Epithelial cell of proximal tubule (primary cell): Measurements from ENCODE around the gene LGALS4. TPM values are rescaled to one million over a fixed set of nuclear protein-coding genes. Genes with fewer than 3 reads are reported as not detected.

Experiments used
- DNase-seq: peaks from one replicate; pipeline ENCODE4 v3.0.0-alpha.2; 2011; ENCODE audit warnings: low read depth
- H3K4me3 ChIP-seq: 2 replicates; pipeline ENCODE4 v1.5.1; 2011; ENCODE audit warnings: low read depth, mild to moderate bottlenecking, low read length
- total RNA-seq: library from RNA; depleted of rRNA; stranded (reverse); fragments of >200 nt; gene quantifications from 2 replicates; pipeline ENCODE4 v1.2.3, GENCODE V29; 2015
- TF ChIP-seq, protein P1 (sequence below): conservative IDR thresholded peaks from 2 replicates; pipeline ENCODE4 v1.5.1; 2012; ENCODE audit warnings: low read depth, mild to moderate bottlenecking, low read length

The LGALS4 gene
- total RNA-seq, 1 donor from 2014 or later: not detected

- TF ChIP-seq, protein P1, sequence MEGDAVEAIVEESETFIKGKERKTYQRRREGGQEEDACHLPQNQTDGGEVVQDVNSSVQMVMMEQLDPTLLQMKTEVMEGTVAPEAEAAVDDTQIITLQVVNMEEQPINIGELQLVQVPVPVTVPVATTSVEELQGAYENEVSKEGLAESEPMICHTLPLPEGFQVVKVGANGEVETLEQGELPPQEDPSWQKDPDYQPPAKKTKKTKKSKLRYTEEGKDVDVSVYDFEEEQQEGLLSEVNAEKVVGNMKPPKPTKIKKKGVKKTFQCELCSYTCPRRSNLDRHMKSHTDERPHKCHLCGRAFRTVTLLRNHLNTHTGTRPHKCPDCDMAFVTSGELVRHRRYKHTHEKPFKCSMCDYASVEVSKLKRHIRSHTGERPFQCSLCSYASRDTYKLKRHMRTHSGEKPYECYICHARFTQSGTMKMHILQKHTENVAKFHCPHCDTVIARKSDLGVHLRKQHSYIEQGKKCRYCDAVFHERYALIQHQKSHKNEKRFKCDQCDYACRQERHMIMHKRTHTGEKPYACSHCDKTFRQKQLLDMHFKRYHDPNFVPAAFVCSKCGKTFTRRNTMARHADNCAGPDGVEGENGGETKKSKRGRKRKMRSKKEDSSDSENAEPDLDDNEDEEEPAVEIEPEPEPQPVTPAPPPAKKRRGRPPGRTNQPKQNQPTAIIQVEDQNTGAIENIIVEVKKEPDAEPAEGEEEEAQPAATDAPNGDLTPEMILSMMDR: no peak
- no peak for DNase-seq
- no peak overlapping the region for H3K4me3 ChIP-seq
Measured at GRCh38 chr19:38846097-38846496, 33.4 kb upstream of the LGALS4 start.

DNA sequence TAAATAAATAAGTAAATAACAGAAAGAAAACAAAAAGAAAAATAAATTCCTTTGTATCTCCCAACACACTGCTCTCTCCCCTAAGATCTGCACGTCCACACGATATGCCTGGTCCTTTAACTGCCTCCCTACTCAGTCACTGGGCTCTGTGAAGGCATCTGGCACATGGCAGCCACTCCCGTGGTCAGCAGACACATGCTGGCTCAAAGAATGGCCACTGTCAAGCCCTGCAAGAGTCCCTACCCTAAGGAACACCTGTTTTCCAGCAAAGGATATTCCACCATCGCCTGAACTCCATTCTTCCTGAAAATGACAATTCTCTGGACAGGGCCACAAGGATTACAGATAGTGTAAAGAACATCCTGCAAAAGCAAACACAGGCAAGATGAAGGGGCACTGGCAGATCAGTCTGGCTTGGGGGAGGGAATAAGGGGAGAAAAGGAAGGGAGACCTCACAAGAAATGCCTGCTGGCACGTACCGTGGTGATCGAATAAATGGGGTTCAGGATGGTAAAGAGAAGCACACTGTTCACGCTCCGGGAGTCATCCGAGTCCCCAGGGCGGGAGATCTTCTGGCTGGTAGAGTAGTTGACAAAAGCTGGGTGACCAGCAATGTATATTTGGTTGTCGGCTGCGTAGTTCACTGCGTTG is 32.8 kb upstream of the LGALS4 start:
- TF ChIP-seq, protein P1: no peak
- no peak for DNase-seq
- H3K4me3 ChIP-seq: no peak overlapping the region

GRCh38 chr19:38844093-38844686 is 31.4 kb upstream of the LGALS4 start:
- TF ChIP-seq, protein P1: no peak
- DNase-seq: no peak
- H3K4me3 ChIP-seq: no peak overlapping the region

- no peak overlapping the region for H3K4me3 ChIP-seq
- no peak for DNase-seq
- TF ChIP-seq, protein P1: no peak
Measured at GRCh38 chr19:38843175-38843758, 30.5 kb upstream of the LGALS4 start.

DNA sequence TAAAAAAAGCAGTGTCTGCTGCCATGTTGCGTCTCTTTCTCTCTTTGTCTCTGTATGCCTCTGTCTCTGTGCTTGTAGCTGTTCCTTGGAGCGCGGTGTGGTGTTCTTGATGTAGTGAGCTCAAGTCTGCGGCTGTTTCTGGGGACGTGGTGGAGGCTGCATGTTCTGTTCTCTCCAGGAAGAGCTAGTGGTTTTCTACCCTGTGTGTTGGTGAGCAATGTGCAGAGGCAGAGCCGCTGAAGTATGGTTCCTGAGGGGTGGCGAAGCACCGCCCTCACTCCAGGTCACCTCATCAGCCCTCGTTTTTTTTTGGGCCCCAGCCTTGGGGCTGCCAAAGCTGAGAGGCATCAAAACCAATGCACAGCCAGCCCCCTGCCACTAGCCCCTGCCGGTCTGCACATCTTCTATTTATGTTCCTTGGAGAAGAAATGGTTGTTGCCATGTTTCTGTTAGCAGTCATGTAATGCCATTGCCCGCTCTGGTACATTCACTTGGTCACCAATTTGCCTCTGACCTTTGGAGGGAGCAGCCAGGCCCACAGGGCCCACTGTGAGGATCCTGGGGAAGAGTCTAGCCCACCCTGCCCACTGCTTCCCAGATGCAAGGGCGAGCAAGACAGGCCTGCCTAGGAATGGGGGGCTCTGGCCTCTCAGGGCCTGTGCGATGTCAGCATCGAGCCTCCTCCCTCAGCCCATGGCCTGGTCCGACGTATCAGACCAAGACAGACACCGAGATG is 29.9 kb upstream of the LGALS4 start:
- no peak for DNase-seq
- no peak overlapping the region for H3K4me3 ChIP-seq
- TF ChIP-seq, protein P1: no peak

- TF ChIP-seq, protein P1: no peak
- DNase-seq: no peak
- H3K4me3 ChIP-seq: no peak overlapping the region
Measured at GRCh38 chr19:38841787-38842438, 29.2 kb upstream of the LGALS4 start.
